Heart left ventricle (tissue), 13 donors: ENCODE measurements around the gene ABL1.

Source experiments
- POLR2A ChIP-seq, 2 donors: fragments of 450-650 bp; IDR thresholded peaks; one replicate each; pipeline ENCODE4 v1.6.1; 2017; ENCODE audit warnings: antibody characterized with exemption in 2 of 2, mild to moderate bottlenecking in 2 of 2, moderate library complexity in 2 of 2
- TF ChIP-seq, protein P1 (sequence below), 12 donors: fragments of 200-600 bp; sonication (generic) in 4 of 12; IDR thresholded peaks; one replicate each; pipeline versions ENCODE4 v1.5.0 to v1.8.0; 2018 to 2022; ENCODE audit warnings: antibody characterized with exemption in 12 of 12, mild to moderate bottlenecking in 5 of 12
- donor health status: ischemic (EF 13 %, LVEDD 7.1; RV severe dilation, severe dysfunction).
- donor health status: DM: no; HTN: yes; CAD: no.
- donor health status: DM: no; HTN: no; CAD: no.
- donor health status: ischemic (EF 25% LVEDD 6.9; RV normal size, moderate dysfunction).
- donor health status: ischemic (EF 25% LVEDD 5.7; RV mildly dilated, moderate dysfunction).
- donor health status: ischemic (EF 35%, LVEDD 5.7; RV mildly dilated, moderate dysfunction).
- donor health status: nonischemic (EF 11% LVEDD 7.7; RV severe dilation, severe dysfunction).
- donor health status: DM: yes; HTN: yes; CAD: no.
- donor health status: PGD.
- donor health status: ischemic (EF 29% LVEDD 5.4; RV normal size, mild dysfunction).
- donor health status: nonischemic (EF 23%, LVEDD 6.1; RV moderate dilation, normal function).

DNA sequence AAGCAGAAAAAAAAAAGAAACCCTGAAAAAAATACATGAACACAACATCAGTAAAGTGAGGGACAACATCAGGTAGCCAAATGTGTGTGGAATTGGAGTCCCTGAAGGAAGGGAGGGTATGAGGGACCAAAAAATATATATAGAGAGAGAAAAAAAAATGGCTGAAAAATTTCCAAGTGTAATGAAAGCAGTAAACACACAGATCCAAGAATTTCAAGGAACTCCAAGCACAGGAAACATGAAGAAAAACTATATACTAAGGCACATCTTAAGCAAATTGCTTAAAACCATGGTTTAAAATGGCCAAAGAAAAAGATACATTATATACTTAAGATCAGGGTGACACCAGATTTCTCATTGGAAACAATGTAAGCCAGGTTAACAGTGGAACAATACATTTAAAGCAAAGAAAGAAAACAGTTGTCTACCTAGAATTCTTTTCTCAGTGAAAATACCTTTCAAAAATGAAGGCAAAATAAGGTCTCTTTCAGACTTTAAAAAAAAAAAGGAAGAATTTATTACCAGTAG is 24.4 kb upstream of the ABL1 start:
- no peak for TF ChIP-seq POLR2A (IDR thresholded peaks at IDR 0.05)
- TF ChIP-seq, protein P1, sequence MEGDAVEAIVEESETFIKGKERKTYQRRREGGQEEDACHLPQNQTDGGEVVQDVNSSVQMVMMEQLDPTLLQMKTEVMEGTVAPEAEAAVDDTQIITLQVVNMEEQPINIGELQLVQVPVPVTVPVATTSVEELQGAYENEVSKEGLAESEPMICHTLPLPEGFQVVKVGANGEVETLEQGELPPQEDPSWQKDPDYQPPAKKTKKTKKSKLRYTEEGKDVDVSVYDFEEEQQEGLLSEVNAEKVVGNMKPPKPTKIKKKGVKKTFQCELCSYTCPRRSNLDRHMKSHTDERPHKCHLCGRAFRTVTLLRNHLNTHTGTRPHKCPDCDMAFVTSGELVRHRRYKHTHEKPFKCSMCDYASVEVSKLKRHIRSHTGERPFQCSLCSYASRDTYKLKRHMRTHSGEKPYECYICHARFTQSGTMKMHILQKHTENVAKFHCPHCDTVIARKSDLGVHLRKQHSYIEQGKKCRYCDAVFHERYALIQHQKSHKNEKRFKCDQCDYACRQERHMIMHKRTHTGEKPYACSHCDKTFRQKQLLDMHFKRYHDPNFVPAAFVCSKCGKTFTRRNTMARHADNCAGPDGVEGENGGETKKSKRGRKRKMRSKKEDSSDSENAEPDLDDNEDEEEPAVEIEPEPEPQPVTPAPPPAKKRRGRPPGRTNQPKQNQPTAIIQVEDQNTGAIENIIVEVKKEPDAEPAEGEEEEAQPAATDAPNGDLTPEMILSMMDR (IDR thresholded peaks at IDR 0.05) = no peak
